ENCODE data around the gene LACTB.
"Not testable (repeated sequence)": the region's sequence is repeated elsewhere in the genome, so short reads cannot be mapped to it uniquely, and the experiment has no call there.

Gene LACTB

DNA sequence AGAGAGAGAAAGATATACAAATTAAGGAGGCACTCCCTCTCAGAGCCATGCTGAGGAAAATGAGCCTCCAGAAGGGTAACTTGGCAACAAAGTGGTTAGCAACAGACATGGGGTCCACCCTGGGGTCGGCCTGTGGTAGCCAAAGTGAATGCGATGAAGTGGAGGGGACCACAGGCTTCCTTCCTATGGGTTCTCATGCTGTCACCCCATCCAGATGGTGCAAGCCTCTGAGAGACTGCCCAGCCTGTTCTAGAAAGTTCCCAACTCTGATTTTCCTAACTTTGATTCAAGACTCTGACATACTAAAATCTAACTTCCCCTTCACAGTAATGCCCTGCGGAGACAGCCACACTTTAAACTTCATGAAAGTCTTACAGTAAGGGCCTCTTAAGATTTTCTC, 18.2 kb upstream of the LACTB start:
- DNase-seq (ENCODE audit: insufficient read length, low spot score) (no peak), FAIRE-seq (no peak)
- TF ChIP-seq, protein P1, sequence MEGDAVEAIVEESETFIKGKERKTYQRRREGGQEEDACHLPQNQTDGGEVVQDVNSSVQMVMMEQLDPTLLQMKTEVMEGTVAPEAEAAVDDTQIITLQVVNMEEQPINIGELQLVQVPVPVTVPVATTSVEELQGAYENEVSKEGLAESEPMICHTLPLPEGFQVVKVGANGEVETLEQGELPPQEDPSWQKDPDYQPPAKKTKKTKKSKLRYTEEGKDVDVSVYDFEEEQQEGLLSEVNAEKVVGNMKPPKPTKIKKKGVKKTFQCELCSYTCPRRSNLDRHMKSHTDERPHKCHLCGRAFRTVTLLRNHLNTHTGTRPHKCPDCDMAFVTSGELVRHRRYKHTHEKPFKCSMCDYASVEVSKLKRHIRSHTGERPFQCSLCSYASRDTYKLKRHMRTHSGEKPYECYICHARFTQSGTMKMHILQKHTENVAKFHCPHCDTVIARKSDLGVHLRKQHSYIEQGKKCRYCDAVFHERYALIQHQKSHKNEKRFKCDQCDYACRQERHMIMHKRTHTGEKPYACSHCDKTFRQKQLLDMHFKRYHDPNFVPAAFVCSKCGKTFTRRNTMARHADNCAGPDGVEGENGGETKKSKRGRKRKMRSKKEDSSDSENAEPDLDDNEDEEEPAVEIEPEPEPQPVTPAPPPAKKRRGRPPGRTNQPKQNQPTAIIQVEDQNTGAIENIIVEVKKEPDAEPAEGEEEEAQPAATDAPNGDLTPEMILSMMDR (IDR thresholded peaks at IDR 0.05; ENCODE audit: insufficient read depth, missing control alignments) = no peak

DNA sequence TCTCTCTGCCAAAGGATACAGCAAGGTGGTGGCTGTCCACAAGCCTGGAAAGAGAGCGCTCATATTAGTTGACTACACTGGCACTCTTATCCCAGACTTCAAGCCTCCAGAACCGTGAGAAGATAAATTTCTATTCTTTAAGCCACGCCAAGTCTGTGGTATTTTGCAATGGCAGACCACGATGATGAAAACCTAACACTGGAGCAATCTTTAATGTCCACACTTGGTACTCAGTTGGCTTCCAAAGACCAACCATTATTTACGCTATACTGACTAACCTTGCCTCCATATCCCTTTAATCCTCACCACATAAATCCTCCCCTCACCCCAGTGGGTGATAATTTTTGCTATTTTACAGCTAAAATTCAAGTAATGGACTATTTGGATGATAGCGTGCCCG, 16.9 kb upstream of the LACTB start:
- FAIRE-seq = no peak
- TF ChIP-seq, protein P1 (IDR thresholded peaks at IDR 0.05; ENCODE audit: insufficient read depth, missing control alignments) = no peak
- no peak for DNase-seq (ENCODE audit: insufficient read length, low spot score)

DNA sequence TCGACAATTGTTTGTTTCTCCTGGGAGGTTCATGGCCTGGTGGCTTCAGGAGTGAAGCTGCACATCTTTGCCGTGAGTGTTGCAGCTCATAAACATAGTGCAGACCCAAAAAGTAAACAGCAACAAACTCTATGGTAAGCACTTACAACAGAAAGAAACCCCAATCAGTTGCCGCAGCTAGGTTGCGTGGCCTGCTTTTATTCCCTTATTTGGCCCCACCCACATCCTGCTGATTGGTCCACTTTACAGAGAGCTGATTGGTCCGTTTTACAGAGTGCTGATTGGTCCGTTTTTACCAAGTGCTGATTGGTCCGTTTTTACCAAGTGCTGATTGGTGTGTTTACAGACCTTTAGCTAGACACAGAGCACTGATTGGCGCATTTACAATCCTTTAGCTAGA, 16.3 kb upstream of the LACTB start:
- not testable (repeated sequence) for FAIRE-seq; DNase-seq (ENCODE audit: insufficient read length, low spot score)

DNA sequence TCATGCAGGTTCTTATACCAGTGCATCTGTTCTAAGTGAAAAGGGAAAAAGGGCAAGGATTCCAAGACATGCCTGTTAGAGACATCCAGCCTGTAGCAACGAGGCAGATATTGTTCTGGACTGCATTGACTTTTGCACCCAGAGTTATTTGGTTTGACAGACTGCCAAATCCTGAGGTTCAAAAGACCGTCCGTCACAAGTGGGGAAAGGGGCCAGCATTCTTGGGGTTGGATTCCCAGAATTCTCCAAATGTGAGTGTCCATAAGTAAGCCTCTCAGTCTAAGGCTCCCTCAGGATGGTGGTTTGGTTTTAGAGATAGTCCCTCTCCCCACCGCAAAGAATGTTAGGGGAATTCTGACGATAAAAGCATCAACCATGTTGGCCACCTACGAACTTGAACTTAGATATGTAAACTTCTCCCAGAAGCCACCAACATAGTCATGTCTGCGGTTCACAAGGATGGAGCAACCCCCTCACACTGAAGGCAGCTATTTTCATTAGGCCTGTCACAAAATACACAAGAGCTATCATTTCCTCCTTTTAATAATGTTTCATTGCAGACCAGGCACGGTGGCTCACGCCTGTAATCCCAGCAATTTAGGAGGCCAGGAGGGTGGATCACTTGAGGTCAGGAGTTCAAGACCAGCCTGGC, 13.6 kb upstream of the LACTB start:
- no peak for FAIRE-seq
- DNase-seq (ENCODE audit: insufficient read length, low spot score) = no peak
- TF ChIP-seq, protein P1 (IDR thresholded peaks at IDR 0.05; ENCODE audit: insufficient read depth, missing control alignments) = no peak

DNA sequence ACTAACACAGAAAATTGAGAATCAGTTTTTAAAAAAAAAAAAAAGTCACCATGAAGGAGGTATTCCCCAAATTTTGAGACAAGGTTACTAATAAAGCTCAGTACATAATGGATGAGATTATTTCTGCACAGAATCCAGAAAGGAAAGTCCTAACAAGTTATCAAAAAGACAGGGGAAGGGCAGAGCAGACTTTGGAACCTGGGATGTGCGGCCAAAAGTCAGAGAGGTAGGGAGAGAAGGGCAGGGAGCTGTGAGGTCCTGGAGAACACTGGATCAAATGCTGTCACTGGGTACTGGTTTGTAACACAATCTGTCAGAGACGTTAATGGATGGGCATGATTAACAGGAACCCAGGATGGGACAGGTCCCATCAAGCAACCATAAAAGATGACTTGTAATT, 12.2 kb upstream of the LACTB start:
- FAIRE-seq = no peak
- TF ChIP-seq, protein P1 (IDR thresholded peaks at IDR 0.05; ENCODE audit: insufficient read depth, missing control alignments) = no peak
- no peak for DNase-seq (ENCODE audit: insufficient read length, low spot score)

DNA sequence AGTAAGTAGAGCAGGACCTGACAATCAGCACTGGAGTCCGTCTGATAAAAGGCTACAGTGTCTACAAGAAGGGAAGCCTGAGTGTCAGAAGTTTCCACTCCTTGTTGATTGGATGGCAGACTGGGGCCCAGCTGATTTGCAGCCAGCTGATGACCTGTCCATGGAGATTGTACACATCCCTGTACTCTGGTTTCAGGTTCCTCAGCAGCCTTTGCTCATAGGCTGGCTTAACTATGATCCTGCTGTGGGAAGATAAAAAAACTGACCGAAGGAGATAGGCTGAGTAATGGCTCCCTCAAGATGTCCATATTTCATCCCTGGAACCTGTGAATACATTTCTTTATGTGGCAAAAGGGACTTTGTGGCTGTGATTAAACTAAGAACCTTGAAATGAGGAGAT, 11.7 kb upstream of the LACTB start:
- no peak for FAIRE-seq
- no peak for DNase-seq (ENCODE audit: insufficient read length, low spot score)
- TF ChIP-seq, protein P1 (IDR thresholded peaks at IDR 0.05; ENCODE audit: insufficient read depth, missing control alignments) = no peak

DNA sequence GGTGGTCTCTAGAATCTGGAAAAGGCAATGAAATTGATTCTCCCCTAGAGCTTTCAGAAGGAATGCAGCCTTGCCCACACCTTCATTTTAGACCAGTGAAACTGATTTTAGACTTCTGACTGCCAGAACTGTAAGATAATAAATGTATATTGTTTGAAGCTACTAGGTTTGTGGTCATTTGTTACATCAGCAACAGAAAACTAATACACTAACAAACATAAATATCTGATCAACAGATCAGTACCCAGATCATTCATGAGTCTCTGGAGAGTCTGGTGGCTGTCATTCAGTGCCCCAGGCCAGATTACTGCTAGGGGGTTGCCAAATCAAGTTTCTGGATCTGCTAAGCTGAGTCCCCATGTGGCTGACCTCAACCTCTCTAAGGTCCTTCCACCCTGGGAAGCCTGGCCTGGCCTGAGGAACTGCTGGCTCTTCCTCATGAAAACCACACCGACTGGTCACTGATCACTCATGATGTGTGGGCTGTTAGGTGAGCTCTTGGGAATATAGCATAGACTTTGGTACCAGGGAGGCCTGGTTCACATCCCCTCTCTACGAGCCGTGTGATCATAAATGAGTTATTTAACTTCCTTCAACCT, 11.1 kb upstream of the LACTB start:
- no peak for FAIRE-seq
- TF ChIP-seq, protein P1 (IDR thresholded peaks at IDR 0.05; ENCODE audit: insufficient read depth, missing control alignments) = no peak
- DNase-seq (ENCODE audit: insufficient read length, low spot score) = no peak
